GM21515 (cell line): ENCODE data around the gene PRKCE.

Source experiments
- ATAC-seq: cut with Tn5 transposase; IDR thresholded peaks from one replicate; pipeline ENCODE4 v1.9.1; 2021; ENCODE audit not compliant: unreplicated experiment

Gene PRKCE

GRCh38 chr2:45979065-45979464, 327.6 kb downstream of the PRKCE start:
- no peak for ATAC-seq

GRCh38 chr2:45980161-45980865, 328.8 kb downstream of the PRKCE start:
- no peak for ATAC-seq

- ATAC-seq = no peak
Measured at GRCh38 chr2:45981384-45981930, 330.0 kb downstream of the PRKCE start.

DNA sequence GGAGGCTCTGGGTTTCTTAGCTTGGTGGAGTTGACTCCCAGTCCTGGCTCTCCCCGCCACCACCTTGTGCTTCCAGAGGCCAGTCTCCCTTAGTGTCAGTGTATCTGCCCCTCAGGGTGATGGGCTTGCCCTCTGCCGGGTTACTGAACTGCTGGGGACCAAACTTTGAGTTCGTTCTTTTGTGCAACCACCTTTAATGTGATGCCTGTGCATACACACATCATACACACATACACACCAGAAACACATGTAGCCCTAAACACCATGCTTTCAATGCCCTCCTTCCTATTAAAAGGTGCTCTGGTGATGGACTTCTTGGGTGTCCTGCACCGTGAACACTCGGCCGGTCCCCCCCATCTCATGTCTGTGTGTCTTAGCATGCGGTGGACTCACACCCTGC, 330.6 kb downstream of the PRKCE start:
- ATAC-seq = no peak

- ATAC-seq = no peak
Measured at GRCh38 chr2:45983213-45983612, 331.7 kb downstream of the PRKCE start.

- no peak for ATAC-seq
Measured at GRCh38 chr2:45984366-45984765, 332.9 kb downstream of the PRKCE start.

- ATAC-seq = no peak
Measured at GRCh38 chr2:45984896-45985473, 333.5 kb downstream of the PRKCE start.

GRCh38 chr2:45986509-45986908, 335.0 kb downstream of the PRKCE start:
- ATAC-seq = no peak

- ATAC-seq = no peak
Measured at GRCh38 chr2:45987856-45988255, 336.4 kb downstream of the PRKCE start.

DNA sequence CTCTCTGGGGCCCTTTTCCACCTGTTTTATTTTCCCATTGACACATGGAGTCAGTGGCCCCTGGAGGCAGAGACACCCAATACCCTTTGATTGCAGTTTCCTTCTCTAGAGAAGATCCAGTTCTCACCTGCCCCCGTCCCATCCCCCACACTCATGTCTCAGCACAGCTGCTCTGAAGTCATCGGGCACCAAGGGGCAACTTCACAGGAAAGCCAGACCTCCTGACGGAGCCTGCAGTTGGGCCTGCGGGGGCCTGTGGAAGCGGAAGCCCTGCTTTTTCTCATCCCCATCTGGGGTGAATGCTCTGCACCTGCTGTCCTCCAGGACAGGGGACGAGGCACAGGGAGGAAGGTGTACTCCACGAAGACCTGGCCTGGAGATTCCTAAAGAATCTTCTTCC, 337.4 kb downstream of the PRKCE start:
- no peak for ATAC-seq

GRCh38 chr2:45990131-45990530, 338.7 kb downstream of the PRKCE start:
- ATAC-seq = no peak

DNA sequence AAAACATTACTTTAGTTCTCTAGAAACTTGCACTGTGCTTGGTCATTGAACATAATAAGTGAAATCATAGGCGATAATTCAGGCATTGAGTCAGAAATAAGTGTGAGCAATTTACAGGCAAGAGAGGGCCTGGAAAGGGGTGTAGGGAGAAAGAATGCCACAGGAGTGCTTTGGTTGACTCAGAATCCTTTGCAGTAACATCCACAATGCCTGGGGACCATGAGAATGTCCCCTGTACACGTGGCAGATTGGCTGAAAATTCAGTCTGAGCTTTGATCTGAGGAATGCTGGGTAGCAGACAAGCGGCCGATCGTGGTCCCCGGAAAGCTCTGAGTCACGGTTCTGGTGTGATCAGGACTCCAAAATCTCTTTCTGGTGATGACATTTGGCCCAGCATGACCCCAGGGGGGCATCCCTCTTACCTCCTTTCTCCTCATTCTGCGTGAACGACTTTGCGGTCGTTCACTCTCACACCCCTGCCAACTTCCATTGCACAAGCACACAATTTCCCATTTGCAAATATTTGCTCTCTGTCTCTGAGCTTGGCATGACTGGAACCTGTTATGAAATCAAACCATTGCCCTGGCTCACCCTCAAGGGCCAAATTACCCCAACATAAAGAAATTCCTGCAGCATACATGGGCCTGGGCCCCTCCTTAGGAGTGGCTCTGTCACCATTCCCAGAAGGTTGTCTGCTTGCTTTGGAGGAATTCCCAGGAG, 340.7 kb downstream of the PRKCE start:
- no peak for ATAC-seq

GRCh38 chr2:45992741-45993475, 341.4 kb downstream of the PRKCE start:
- ATAC-seq = no peak

DNA sequence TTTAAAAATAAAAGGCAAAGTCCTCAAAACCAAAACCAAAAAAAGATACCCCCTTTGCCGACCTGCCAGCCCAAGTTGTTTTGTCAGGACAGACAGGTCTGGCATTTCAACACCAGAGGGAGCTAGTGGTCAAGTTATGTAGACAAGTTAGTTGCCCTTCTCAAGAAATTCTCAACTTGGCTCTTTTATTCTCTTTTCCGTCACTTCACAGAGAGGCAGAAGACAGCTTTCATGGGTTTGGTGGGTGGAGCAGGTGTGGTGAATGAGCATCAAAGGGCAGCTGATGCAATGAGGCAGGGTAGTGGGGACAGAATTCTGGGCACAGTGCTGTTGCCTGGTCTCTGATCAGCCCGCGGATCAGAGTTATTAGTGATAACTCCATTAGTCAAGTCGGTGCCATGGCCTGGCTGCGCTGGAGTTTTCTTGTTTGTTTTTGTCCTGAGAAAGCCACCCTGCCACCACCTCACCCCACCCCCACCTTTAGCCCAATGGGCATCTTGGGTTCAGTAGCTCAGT, 342.1 kb downstream of the PRKCE start:
- ATAC-seq = no peak

DNA sequence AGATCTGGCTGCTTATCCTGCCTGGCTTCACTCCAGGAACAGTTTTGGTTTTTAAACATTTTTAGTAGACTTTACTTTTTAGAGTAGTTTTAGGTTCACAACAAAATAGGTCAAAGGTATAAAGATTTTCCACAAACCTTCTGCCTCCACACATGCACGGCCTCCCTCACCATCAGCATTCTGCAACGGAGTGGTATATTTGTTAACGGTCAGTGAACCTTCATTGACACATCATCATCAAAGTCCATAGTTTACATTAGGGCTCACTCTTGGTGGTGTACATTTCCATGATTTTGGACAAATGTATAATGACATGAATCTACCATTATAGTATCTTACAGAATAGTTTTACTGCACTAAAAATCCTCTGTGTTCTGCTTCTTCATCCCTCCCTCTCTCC, 342.6 kb downstream of the PRKCE start:
- no peak for ATAC-seq

GRCh38 chr2:46000660-46001059, 349.2 kb downstream of the PRKCE start:
- ATAC-seq = no peak

GRCh38 chr2:46001290-46001689, 349.8 kb downstream of the PRKCE start:
- no peak for ATAC-seq

DNA sequence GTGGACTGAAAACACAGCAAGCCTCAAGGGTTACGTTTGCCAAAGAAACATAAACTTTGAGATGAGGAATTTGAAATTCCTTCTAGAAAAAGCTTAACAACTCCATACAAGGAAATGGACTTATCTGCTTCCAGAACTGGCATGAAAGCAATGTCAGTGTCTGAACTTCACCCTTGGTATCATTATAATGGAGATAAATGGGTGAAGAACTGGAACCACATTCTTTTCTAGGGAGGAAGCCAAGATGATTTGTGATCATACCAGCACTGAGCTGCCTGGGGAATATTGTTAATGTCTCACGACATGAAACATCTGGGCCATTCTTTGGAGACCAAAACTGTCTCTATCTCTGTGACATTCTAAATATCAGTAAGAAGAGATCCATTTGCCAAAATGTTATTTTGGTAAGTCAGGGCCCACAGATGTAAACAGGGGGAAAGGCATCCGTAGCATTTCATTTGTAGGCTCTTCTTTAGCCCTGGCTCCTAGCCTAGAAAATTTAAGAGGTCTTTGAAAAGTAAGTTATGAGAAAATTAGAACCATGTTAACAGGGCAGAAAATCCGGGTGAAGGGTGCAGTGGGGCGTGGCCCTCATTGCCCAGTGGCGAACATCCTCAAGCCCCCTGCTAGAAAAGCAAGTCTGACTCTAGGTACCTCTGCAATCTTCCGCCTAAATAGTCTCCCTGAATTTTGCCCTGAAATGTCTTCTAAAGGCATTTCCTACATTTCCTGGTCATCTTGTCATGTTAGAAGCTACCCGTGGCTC, 350.4 kb downstream of the PRKCE start:
- ATAC-seq = no peak

- no peak for ATAC-seq
Measured at GRCh38 chr2:46002507-46002883, 351.0 kb downstream of the PRKCE start.

DNA sequence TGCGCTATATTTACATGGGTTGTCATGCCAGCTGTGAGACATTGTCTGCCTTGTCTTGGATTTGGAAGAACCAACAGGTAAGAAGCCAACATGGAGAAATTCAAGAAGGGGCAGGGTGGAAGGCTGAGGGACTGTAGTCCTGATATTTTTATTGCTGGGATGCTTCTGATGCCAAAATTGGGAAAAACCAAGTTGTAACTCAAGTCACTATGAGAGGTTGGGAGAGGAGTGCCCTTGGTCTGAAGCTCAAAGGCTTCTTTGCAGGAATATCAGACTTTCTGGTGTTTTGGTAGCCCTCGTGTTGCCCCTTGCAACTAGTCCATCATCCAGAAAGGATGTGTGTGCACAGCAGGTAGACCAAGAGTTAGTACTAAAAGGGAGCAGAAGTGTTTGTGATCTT, 351.5 kb downstream of the PRKCE start:
- no peak for ATAC-seq
